ENCODE data around the gene EHD1. TPM values are rescaled to one million over a fixed set of nuclear protein-coding genes. Genes with fewer than 3 reads are reported as not detected.

EHD1 gene
- total and polyA plus RNA-seq, 9 of the 15 experiments (the other 6 are each of a cell fraction or from before 2014, with no cell fraction given), result 0.46 to 65.0 (median 16.4) TPM

DNA sequence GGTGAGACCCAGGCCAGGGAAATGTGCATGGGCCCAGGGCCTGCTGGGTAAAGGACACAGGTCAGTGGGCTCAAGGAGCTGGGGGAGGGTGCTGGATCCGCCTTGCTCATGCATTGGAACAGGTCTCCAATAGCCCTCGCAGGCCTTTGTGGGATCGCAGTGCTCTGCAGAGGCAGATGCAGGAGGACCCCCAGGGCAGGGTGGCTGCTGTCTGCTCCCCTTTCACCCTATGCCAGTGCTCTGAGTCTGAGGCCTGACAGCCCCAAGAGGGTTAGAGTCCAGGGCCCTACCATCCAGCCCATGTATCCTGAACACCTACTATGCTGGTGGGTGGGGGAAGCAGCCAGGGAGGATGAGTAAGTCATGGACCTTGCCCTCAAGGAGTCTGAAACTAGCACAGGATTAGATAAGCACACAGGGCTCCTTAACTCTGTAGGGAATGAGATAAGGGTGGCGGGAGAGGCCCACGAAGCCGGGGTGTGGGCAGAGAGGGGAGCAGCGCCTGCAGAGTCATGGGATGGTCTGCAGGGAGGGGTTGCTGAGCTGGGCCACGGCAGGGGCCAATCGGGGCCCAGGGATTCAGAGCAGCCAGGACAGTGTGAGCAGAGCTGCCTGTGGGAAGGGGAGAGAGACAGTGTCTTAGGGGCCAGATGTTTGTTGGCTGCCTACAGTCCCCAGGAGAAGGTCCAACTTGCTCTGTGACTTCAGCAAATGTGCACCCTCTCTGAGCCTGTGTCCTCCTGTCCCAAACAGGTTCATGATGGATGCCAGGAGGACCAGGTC lies 10.5 kb upstream of the EHD1 start (continued):
- TF ChIP-seq MYNN (IDR thresholded peaks at IDR 0.05) (peak; percentile 96), MYNN (CRISPR knock-in tag; IDR thresholded peaks at IDR 0.05) (no peak), ZNF253 (CRISPR knock-in tag; conservative IDR thresholded peaks at IDR 0.05) (no peak), HMBOX1 (IDR thresholded peaks at IDR 0.05) (peak; percentile 82; the same call in 1 of the 2 replicates), ZBTB7A (IDR thresholded peaks at IDR 0.05; ENCODE audit: borderline replicate concordance, control insufficient read depth, low read depth, low read length) (peak; percentile 83; the same call in 1 of the 2 replicates), ZFX (CRISPR knock-in tag; IDR thresholded peaks at IDR 0.05) (peak; percentile 64), PTBP1 (IDR thresholded peaks at IDR 0.05; ENCODE audit: low read depth, low read length) (0 out of 2 replicates have a peak, but pooled peaks have one; percentile 68), NCOA4 (IDR thresholded peaks at IDR 0.05; ENCODE audit: partially characterized antibody) (no peak), ARNT (IDR thresholded peaks at IDR 0.05) (peak; percentile 84 to 92; a peak in 3 of 4 replicates), RBM25 (IDR thresholded peaks at IDR 0.05; ENCODE audit: low read depth, low read length, severe bottlenecking) (peak; percentile 86), PML (IDR thresholded peaks at IDR 0.05; ENCODE audit: low read length) (peak; percentile 95), E2F5 (CRISPR knock-in tag; IDR thresholded peaks at IDR 0.05) (peak; percentile 70; the same call in 1 of the 2 replicates), SMARCE1 (IDR thresholded peaks at IDR 0.05) (peak; percentile 99), ZNF143 (CRISPR knock-in tag; IDR thresholded peaks at IDR 0.05) (no peak)
- TF ChIP-seq, protein P1, sequence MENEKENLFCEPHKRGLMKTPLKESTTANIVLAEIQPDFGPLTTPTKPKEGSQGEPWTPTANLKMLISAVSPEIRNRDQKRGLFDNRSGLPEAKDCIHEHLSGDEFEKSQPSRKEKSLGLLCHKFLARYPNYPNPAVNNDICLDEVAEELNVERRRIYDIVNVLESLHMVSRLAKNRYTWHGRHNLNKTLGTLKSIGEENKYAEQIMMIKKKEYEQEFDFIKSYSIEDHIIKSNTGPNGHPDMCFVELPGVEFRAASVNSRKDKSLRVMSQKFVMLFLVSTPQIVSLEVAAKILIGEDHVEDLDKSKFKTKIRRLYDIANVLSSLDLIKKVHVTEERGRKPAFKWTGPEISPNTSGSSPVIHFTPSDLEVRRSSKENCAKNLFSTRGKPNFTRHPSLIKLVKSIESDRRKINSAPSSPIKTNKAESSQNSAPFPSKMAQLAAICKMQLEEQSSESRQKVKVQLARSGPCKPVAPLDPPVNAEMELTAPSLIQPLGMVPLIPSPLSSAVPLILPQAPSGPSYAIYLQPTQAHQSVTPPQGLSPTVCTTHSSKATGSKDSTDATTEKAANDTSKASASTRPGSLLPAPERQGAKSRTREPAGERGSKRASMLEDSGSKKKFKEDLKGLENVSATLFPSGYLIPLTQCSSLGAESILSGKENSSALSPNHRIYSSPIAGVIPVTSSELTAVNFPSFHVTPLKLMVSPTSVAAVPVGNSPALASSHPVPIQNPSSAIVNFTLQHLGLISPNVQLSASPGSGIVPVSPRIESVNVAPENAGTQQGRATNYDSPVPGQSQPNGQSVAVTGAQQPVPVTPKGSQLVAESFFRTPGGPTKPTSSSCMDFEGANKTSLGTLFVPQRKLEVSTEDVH (IDR thresholded peaks at IDR 0.05; ENCODE audit: low read depth, partially characterized antibody), result peak; percentile 94
- TF ChIP-seq, protein P2, sequence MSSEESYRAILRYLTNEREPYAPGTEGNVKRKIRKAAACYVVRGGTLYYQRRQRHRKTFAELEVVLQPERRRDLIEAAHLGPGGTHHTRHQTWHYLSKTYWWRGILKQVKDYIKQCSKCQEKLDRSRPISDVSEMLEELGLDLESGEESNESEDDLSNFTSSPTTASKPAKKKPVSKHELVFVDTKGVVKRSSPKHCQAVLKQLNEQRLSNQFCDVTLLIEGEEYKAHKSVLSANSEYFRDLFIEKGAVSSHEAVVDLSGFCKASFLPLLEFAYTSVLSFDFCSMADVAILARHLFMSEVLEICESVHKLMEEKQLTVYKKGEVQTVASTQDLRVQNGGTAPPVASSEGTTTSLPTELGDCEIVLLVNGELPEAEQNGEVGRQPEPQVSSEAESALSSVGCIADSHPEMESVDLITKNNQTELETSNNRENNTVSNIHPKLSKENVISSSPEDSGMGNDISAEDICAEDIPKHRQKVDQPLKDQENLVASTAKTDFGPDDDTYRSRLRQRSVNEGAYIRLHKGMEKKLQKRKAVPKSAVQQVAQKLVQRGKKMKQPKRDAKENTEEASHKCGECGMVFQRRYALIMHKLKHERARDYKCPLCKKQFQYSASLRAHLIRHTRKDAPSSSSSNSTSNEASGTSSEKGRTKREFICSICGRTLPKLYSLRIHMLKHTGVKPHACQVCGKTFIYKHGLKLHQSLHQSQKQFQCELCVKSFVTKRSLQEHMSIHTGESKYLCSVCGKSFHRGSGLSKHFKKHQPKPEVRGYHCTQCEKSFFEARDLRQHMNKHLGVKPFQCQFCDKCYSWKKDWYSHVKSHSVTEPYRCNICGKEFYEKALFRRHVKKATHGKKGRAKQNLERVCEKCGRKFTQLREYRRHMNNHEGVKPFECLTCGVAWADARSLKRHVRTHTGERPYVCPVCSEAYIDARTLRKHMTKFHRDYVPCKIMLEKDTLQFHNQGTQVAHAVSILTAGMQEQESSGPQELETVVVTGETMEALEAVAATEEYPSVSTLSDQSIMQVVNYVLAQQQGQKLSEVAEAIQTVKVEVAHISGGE (CRISPR knock-in tag; IDR thresholded peaks at IDR 0.05), result peak in 1 of 3 experiments; percentile 74; a peak in 2 of 6 replicates
- TF ChIP-seq, protein P3, sequence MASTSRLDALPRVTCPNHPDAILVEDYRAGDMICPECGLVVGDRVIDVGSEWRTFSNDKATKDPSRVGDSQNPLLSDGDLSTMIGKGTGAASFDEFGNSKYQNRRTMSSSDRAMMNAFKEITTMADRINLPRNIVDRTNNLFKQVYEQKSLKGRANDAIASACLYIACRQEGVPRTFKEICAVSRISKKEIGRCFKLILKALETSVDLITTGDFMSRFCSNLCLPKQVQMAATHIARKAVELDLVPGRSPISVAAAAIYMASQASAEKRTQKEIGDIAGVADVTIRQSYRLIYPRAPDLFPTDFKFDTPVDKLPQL (IDR thresholded peaks at IDR 0.05; ENCODE audit: extremely low read depth, insufficient read length), result no peak

Data from K562 (cell line).